ENCODE measurements around the gene C7orf25. TPM values are rescaled to one million over a fixed set of nuclear protein-coding genes. Genes with fewer than 3 reads are reported as not detected.

Gene C7orf25
- total RNA-seq, 1 experiment from 2014 or later, result 10.0 TPM

DNA sequence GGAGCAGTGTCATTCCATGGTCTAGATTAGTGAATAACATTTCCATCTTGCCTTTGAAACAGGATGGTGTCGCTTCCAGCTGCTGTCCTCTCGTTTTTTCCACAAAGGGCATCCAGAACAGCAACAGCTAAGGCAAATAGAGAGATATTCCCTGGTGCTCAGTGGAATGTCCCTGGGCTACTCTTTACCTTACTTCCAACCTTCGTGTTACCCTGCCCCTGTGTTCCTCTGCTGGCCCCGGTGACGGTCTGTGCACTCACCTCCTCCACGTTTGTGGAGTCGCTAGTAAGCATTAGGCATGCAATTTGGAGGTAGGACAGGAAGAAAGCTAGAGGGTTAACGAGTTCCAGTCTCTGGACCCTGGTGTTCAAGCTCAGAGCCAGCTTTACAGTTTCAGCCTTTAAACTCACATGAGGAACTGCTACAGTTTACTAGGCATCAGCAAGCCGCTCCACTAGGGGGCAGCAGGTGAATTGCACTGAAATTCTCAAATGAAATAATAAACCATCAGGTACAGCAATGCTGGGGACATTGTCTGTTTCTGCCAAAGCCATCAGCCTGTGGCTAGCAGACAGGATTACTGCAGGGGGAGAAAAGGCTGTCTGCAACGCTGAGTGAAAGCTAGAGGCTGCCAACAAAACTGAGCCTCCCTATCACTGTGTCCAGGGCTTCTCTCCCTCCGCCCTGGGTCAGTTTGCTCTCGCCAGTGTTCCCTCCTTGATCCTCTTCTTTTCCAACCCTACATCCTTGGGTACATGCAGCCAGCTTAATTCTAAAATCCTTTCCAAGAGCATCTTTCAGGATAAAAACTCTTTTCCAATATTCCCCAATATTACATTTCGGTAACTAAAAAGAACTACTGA, 29.3 kb upstream of the C7orf25 start:
- Histone ChIP-seq H3K4me1 (ENCODE audit: control insufficient read depth, insufficient read depth, low read length) (no peaks in the 10 kb centered on the region), H3K9me3 (ENCODE audit: control insufficient read depth, insufficient read depth, low read depth, low read length) (no peaks in the 10 kb centered on the region), H3K27me3 (ENCODE audit: control insufficient read depth, insufficient read depth, low read length) (no peaks in the 10 kb centered on the region; the same call in 1 of the 2 replicates), H3K4me3 (ENCODE audit: low read depth in 2 of 2, low read length in 2 of 2) (no peak overlapping the region), H3K36me3 (ENCODE audit: control insufficient read depth, insufficient read depth, low read length) (peaks cover 17% of the 10 kb centered on the region), H3K27ac (ENCODE audit: low read length) (no peak overlapping the region)
- TF ChIP-seq, protein P1, sequence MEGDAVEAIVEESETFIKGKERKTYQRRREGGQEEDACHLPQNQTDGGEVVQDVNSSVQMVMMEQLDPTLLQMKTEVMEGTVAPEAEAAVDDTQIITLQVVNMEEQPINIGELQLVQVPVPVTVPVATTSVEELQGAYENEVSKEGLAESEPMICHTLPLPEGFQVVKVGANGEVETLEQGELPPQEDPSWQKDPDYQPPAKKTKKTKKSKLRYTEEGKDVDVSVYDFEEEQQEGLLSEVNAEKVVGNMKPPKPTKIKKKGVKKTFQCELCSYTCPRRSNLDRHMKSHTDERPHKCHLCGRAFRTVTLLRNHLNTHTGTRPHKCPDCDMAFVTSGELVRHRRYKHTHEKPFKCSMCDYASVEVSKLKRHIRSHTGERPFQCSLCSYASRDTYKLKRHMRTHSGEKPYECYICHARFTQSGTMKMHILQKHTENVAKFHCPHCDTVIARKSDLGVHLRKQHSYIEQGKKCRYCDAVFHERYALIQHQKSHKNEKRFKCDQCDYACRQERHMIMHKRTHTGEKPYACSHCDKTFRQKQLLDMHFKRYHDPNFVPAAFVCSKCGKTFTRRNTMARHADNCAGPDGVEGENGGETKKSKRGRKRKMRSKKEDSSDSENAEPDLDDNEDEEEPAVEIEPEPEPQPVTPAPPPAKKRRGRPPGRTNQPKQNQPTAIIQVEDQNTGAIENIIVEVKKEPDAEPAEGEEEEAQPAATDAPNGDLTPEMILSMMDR (IDR thresholded peaks at IDR 0.05), result peak; percentile 97
- no peak for TF ChIP-seq TCF7L2 (IDR thresholded peaks at IDR 0.05; ENCODE audit: low read depth, low read length)
- no peak for TF ChIP-seq POLR2AphosphoS5 (IDR thresholded peaks at IDR 0.05; ENCODE audit: low read depth, low read length)
- no peak for TF ChIP-seq SIN3A (IDR thresholded peaks at IDR 0.05; ENCODE audit: borderline replicate concordance, insufficient read depth, low read depth, low read length)
- no peak for TF ChIP-seq REST (IDR thresholded peaks at IDR 0.05; ENCODE audit: insufficient read depth in 1 of 2, low read depth in 2 of 2, low read length in 1 of 2)
- in situ Hi-C loops (cut with HindIII; ENCODE audit: low pct_unique_long_range_greater_than_20kb, low sequenced_read_pairs) (no loop called here), intact Hi-C loops (cut with micrococcal nuclease; ENCODE audit: unreplicated experiment) (loop anchor here (1.0 to 10.0 kb wide), 4 partner anchors 164 to 784 kb away; partner anchors contain the start of gene COA1)
- BruUV-seq (replicated peaks), result no TSS peak
- CTCF ChIA-PET, result interaction anchor here (0.5 to 1.0 kb wide), 6 partner anchors 8 to 759 kb away, joined by 3 to 9 read pairs (median 3); no protein-coding TSS in a partner anchor
- ATAC-seq, result peak; percentile 93
- DNase-seq (ENCODE audit: low read depth, low spot score), result peak; percentile 66
- POLR2A ChIA-PET, result no interaction called here

GRCh38 chr7:42939457-42940240, 27.8 kb upstream of the C7orf25 start:
- intact Hi-C loops (cut with micrococcal nuclease; ENCODE audit: unreplicated experiment) (loop anchor here (5.0 to 10.0 kb wide), 3 partner anchors 165 to 785 kb away; partner anchors contain the start of gene COA1), in situ Hi-C loops (cut with HindIII; ENCODE audit: low pct_unique_long_range_greater_than_20kb, low sequenced_read_pairs) (no loop called here)
- TF ChIP-seq POLR2AphosphoS5 (IDR thresholded peaks at IDR 0.05; ENCODE audit: low read depth, low read length) (no peak; the same call in 1 of the 2 replicates), TCF7L2 (IDR thresholded peaks at IDR 0.05; ENCODE audit: low read depth, low read length) (no peak), SIN3A (IDR thresholded peaks at IDR 0.05; ENCODE audit: borderline replicate concordance, insufficient read depth, low read depth, low read length) (no peak), REST (IDR thresholded peaks at IDR 0.05; ENCODE audit: insufficient read depth in 1 of 2, low read depth in 2 of 2, low read length in 1 of 2) (no peak)
- TF ChIP-seq, protein P1 (IDR thresholded peaks at IDR 0.05), result no peak
- ATAC-seq (no peak), DNase-seq (ENCODE audit: low read depth, low spot score) (no peak)
- H3K9me3 ChIP-seq (ENCODE audit: control insufficient read depth, insufficient read depth, low read depth, low read length), result no peaks in the 10 kb centered on the region
- BruUV-seq (replicated peaks), result no TSS peak
- no peaks in the 10 kb centered on the region for H3K4me1 ChIP-seq (ENCODE audit: control insufficient read depth, insufficient read depth, low read length)
- no peaks in the 10 kb centered on the region for H3K27me3 ChIP-seq (ENCODE audit: control insufficient read depth, insufficient read depth, low read length)
- peaks cover 33% of the 10 kb centered on the region for H3K36me3 ChIP-seq (ENCODE audit: control insufficient read depth, insufficient read depth, low read length)
- H3K4me3 ChIP-seq (ENCODE audit: low read depth in 2 of 2, low read length in 2 of 2), result no peak overlapping the region
- POLR2A ChIA-PET, result no interaction called here
- CTCF ChIA-PET, result no interaction called here
- H3K27ac ChIP-seq (ENCODE audit: low read length), result no peak overlapping the region
